Activated naive CD4-positive, alpha-beta T cell treated with anti-CD3 and anti-CD28 coated beads, Interleukin-2, amount 50 U/mL, for 24 hours (primary cell): ENCODE measurements around the gene NEUROD4.
"Not testable (repeated sequence)": the region's sequence is repeated elsewhere in the genome, so short reads cannot be mapped to it uniquely, and the experiment has no call there.

Source experiments
- H3K27ac Mint-ChIP-seq: one replicate; pipeline ENCODE4 v1.8.0; 2021; ENCODE audit warnings: mild to moderate bottlenecking, mixed read lengths
- H3K27me3 Mint-ChIP-seq: one replicate; pipeline ENCODE4 v1.8.0; 2021; ENCODE audit warnings: mixed read lengths
- H3K36me3 Mint-ChIP-seq: one replicate; pipeline ENCODE4 v1.8.0; 2021; ENCODE audit warnings: mixed read lengths
- H3K4me1 Mint-ChIP-seq: one replicate; pipeline ENCODE4 v1.8.0; 2021; ENCODE audit warnings: mixed read lengths
- H3K4me3 Mint-ChIP-seq: one replicate; pipeline ENCODE4 v1.8.0; 2021; ENCODE audit warnings: mild to moderate bottlenecking, mixed read lengths
- H3K9me3 Mint-ChIP-seq: one replicate; pipeline ENCODE4 v1.8.0; 2021; ENCODE audit warnings: mixed read lengths

Gene NEUROD4, protein sequence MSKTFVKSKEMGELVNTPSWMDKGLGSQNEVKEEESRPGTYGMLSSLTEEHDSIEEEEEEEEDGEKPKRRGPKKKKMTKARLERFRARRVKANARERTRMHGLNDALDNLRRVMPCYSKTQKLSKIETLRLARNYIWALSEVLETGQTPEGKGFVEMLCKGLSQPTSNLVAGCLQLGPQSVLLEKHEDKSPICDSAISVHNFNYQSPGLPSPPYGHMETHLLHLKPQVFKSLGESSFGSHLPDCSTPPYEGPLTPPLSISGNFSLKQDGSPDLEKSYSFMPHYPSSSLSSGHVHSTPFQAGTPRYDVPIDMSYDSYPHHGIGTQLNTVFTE

DNA sequence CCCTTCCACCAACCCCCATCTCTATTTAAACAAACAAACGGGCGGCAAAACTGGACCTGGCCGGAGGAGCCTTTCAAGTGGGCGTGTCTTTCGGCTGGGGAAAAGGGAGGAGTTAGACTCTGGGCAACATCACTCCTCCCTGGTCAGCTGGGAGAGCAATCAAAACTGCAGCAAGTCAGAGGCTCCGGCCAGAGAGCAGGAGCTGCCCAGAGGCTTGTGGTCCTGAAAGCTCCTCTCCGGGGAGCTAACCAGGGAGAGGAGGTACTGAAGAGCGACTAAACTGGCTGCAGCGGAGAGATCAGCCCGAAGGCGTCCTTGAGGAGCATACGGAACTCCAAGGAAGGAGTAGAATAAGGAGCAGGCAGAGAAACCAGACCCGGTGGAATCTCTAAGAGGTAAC, at the start of gene NEUROD4:
NEUROD4 (plus strand) TSS at position 191 of the 400 bp plus-strand sequence. CDS start 6,466 bp downstream, outside the sequence.
- Mint-ChIP-seq H3K36me3 (peaks cover 1% of the 10 kb centered on the region), H3K9me3 (no peaks in the 10 kb centered on the region), H3K4me1 (peaks cover 10% of the 10 kb centered on the region), H3K27me3 (peaks cover 25% of the 10 kb centered on the region), H3K4me3 (no peak within 1 kb of the TSS), H3K27ac (no peak within 1 kb of the TSS)

DNA sequence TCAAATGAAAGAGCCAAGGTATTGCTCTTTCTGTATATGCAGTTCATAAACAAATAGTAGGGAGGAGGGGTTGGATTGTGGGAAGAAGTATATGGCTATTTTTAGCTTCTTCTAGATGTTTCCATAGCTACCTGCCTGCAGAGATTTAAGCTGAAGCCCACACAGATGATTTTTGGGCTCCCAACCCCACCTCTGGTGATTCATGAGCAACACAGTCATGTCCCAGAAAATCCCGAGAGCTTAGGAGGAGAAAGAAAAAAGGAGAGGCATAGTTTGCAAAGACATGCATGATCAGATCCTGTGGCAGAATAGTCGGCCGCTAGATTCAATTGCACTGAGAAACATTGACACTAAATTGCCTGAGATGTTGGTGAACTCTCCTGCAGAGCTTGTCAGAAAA, 49.0 kb upstream of the NEUROD4 start:
- Mint-ChIP-seq H3K27me3 (no peaks in the 10 kb centered on the region), H3K36me3 (peaks cover 50% of the 10 kb centered on the region), H3K4me3 (peak overlapping the region; percentile 19), H3K27ac (peak overlapping the region; percentile 89), H3K9me3 (no peaks in the 10 kb centered on the region), H3K4me1 (peaks cover 93% of the 10 kb centered on the region)

DNA sequence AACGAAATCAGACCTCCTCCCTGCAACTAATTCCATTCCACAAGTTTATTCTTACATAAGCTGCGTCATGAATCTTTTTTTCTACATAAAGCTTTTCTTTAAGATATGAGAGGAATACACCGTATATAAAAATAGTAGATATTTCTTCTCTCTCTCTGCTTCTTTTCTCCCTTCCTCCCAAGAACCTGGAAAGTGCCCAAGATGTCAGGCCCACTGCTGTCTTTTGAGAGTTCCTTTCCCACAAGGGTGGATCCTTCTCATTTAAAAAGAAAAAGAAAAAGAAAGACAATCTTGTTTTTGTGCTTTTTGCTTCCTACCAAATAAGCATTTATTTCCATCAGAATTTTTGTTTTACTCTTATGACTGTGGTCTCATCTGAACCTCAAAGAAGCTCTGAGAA, 46.2 kb upstream of the NEUROD4 start:
- Mint-ChIP-seq H3K27me3 (no peaks in the 10 kb centered on the region), H3K27ac (peak overlapping the region; percentile 86), H3K9me3 (no peaks in the 10 kb centered on the region), H3K36me3 (peaks cover 53% of the 10 kb centered on the region), H3K4me1 (peaks cover 93% of the 10 kb centered on the region), H3K4me3 (peak overlapping the region; percentile 69)

DNA sequence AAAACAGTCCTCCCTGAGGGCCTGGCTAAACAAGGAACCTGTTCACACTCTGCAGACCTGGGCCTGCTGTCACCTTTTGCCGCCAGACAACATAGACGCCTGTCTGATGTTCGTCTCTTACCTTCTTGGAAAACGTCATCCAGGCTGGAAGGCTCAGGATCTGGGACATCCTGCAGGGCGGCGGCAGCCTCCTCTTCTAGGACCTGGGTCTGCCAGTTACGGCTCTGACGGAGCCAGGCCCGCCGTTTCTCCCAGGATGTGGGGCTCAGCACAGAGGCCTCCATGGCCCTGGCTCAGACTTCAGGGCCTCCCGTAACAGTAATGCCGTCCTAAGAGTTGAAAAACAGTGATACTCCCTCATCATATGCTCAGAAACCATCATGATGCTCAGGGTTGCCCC, 45.5 kb upstream of the NEUROD4 start:
- Mint-ChIP-seq H3K27me3 (no peaks in the 10 kb centered on the region), H3K4me1 (peaks cover 97% of the 10 kb centered on the region), H3K36me3 (peaks cover 58% of the 10 kb centered on the region), H3K27ac (peak overlapping the region; percentile 86), H3K9me3 (no peaks in the 10 kb centered on the region), H3K4me3 (peak overlapping the region; percentile 69)

DNA sequence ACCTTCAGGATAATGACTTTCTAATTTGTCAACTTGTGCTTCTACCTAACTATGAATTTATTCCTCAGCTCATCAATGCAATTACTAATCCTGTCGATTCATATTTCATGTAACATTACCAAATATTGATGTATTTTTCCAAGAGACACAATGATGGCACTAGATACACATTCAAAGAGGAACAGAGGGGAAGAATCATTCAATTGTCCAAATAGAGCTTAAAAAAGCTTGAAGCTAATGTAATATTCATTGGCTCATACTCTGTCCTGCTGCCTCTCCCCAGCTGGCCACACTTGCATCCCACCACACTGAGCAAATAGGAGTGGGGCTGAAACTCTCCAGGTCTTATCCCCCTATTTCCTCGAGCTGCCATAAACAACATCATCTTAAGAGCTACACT, 44.5 kb upstream of the NEUROD4 start:
- Mint-ChIP-seq H3K4me3 (peak overlapping the region; percentile 95), H3K27me3 (no peaks in the 10 kb centered on the region), H3K9me3 (no peaks in the 10 kb centered on the region), H3K36me3 (peaks cover 67% of the 10 kb centered on the region), H3K4me1 (peaks cover 99% of the 10 kb centered on the region), H3K27ac (peak overlapping the region; percentile 86)

DNA sequence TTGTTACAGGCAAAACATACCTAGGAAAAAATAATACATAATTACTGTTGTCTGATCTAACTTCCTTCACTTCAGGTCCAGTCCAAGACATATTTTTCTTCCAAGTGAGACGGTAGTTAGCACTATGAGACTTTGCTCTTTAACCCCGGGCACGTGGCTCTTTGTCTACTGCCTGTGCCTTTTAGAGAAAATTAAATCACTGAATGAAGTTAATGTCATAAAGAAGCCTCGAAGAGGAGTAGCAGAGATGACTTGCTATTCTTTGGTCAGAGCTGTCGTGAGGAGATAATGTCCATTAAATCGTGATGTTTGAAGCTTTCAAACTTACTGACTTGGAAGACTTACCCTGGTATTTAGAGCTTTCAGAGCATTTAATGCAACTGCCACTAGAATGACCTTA, 43.9 kb upstream of the NEUROD4 start:
- H3K4me1 Mint-ChIP-seq, result peaks cover 97% of the 10 kb centered on the region
- H3K27ac Mint-ChIP-seq, result peak overlapping the region; percentile 86
- H3K27me3 Mint-ChIP-seq, result no peaks in the 10 kb centered on the region
- H3K9me3 Mint-ChIP-seq, result no peaks in the 10 kb centered on the region
- peak overlapping the region; percentile 95 for H3K4me3 Mint-ChIP-seq
- peaks cover 68% of the 10 kb centered on the region for H3K36me3 Mint-ChIP-seq

DNA sequence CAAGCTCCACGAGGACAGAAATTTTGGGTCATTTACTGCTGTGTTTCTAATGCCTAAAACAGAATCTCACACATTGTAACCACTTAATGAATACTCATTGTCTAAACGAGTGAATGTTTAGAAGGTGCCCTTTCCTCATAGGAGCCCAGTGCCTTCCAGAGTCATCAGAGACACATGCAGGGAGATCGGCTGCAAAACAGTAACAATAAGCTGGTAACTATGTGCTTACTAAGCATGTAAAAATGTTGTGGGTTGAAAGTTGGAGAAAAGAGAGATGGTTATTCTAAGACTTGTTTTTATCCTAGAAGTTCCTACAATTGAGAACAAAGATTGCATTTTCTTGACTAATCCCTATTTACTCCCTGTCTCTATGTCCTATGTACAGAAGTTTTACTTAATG, 42.6 kb upstream of the NEUROD4 start:
- Mint-ChIP-seq H3K36me3 (peaks cover 67% of the 10 kb centered on the region), H3K27ac (peak overlapping the region; percentile 86), H3K4me3 (peak overlapping the region; percentile 95), H3K27me3 (no peaks in the 10 kb centered on the region), H3K9me3 (no peaks in the 10 kb centered on the region), H3K4me1 (peaks cover 93% of the 10 kb centered on the region)

DNA sequence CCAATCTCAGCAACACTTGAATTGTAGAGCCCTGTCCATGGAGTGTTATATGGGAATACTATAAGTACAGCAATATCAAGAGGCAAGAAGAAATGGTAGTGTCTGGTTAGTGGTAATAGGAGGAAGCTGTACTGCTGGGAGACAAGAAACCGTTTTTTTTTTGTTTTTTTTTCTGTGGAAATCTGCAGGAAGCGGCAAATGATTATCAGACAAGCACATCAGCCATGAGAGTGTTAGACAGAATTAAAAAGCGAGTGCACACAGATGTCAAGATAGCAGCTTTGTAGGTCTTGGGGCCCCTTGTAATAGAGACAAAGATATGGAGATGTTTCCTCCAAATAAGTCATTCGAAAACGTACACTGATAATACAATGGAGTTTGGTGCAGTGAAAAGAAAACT, 41.9 kb upstream of the NEUROD4 start:
- H3K4me1 Mint-ChIP-seq, result peaks cover 93% of the 10 kb centered on the region
- H3K27me3 Mint-ChIP-seq, result no peaks in the 10 kb centered on the region
- peaks cover 69% of the 10 kb centered on the region for H3K36me3 Mint-ChIP-seq
- H3K27ac Mint-ChIP-seq, result peak overlapping the region; percentile 86
- peak overlapping the region; percentile 95 for H3K4me3 Mint-ChIP-seq
- H3K9me3 Mint-ChIP-seq, result no peaks in the 10 kb centered on the region

DNA sequence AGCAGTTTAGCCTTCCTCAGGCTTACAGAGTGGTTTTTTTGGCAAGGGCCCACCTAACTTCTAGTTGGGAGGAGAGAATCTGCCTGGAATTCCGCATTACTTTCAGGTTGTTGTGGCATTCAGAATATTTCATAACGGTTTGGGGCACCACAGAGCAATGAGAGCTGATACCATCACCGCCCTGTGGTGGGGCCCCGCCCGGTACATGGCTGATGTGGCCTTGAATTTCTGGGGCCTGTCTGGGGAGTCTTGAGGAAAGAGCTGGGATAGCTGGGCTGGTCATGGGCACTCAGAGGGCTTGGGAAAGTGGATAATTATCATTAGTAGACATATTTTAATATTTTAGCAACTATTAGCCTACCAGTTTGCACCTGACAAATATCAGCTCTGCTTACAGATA, 39.4 kb upstream of the NEUROD4 start:
- Mint-ChIP-seq H3K4me3 (peak overlapping the region; percentile 95), H3K36me3 (peaks cover 59% of the 10 kb centered on the region), H3K9me3 (no peaks in the 10 kb centered on the region), H3K27ac (peak overlapping the region; percentile 97), H3K4me1 (peaks cover 83% of the 10 kb centered on the region), H3K27me3 (no peaks in the 10 kb centered on the region)

DNA sequence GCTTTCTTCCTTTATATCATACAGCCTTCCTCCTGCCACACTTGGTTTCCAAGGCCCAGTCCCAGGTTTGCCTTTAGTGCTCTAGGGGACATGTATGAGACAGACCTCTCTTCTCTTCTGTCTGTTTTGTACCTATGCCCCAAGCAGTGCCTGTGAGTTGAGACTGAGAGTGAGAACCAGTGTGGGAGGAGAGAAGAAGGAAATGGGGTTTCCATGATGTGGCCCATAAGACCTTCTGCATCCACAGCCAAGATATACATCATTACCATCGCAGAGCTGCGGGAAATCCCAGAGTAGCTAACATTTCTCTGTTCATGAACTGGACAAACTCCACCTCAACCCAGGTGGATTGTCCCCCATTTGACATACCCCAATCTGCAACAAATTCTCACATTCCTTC, 38.0 kb upstream of the NEUROD4 start:
- Mint-ChIP-seq H3K27ac (peak overlapping the region; percentile 97), H3K9me3 (no peaks in the 10 kb centered on the region), H3K36me3 (peaks cover 50% of the 10 kb centered on the region), H3K27me3 (no peaks in the 10 kb centered on the region), H3K4me1 (peaks cover 83% of the 10 kb centered on the region), H3K4me3 (peak overlapping the region; percentile 95)

DNA sequence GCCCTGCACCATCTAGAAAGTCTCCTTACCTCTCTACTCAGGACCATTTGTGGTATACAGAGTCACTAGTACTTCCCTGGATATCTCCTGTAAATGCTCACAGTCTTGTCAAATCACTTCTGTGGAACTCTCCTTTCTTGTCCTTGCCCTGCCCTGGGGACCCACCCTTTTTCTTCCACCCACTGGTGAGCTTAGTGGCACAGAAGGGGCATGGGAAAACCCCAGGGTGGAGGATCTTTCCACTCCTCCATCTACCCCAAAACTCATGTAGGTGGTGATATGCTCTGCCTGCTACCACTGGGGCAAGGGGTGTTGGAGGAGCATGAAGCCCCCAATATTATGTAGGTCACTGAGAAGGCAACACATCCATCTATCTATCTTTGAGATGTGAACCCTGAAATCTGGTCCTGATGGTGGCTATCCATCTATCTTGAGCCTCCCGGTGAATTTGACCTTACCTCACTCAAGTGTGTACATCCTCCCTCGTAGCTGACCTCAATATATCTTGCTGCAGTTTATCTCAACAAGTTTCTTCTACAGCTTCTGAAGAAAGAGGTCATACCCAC, 36.2 kb upstream of the NEUROD4 start:
- peak overlapping the region; percentile 97 for H3K27ac Mint-ChIP-seq
- no peaks in the 10 kb centered on the region for H3K27me3 Mint-ChIP-seq
- peak overlapping the region; percentile 95 for H3K4me3 Mint-ChIP-seq
- H3K9me3 Mint-ChIP-seq, result no peaks in the 10 kb centered on the region
- H3K4me1 Mint-ChIP-seq, result peaks cover 81% of the 10 kb centered on the region
- H3K36me3 Mint-ChIP-seq, result peaks cover 41% of the 10 kb centered on the region

DNA sequence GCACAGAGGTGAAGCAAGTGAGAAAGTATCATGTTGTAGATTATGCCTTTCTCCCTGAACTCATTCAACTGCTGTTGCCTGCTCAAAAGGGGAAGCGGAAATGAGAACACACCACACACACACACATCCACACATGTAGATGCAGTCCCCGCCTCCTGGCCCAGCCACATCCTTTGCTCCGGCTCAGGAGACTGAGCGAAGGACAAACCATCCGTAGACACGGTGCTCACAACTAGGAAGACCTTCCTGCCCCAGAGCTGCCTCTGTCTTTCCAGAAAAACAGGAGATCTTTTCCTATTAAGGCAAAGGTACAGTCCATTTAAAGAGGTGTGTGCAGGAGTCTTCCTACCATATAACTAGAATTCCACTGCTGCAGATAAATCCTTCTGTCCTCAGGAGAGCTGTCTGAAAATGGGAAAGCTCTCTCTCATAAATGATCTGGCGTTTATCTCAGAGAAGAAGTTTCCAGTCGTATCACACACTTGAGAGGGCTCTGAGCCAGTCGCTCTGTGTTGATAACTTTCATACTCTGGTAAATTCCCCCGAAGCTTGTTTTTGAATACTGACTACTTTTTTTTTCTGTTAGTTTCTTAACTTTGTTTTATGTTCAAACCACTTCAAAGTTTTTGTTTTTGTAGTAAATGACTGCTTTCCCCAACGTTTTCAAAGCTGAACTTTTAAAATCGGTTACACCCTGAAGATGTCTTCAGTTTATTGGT, 35.0 kb upstream of the NEUROD4 start, which contains the start of gene TESPA1:
TESPA1 (minus strand) TSS at position 105 of the 719 bp plus-strand sequence. CDS start 10,200 bp downstream, outside the sequence.
- H3K4me3 Mint-ChIP-seq, result peak within 1 kb of the TSS; percentile 95
- peak within 1 kb of the TSS; percentile 97 for H3K27ac Mint-ChIP-seq
- no peaks in the 10 kb centered on the region for H3K27me3 Mint-ChIP-seq
- H3K36me3 Mint-ChIP-seq, result peaks cover 32% of the 10 kb centered on the region
- H3K4me1 Mint-ChIP-seq, result peaks cover 81% of the 10 kb centered on the region
- H3K9me3 Mint-ChIP-seq, result no peaks in the 10 kb centered on the region

DNA sequence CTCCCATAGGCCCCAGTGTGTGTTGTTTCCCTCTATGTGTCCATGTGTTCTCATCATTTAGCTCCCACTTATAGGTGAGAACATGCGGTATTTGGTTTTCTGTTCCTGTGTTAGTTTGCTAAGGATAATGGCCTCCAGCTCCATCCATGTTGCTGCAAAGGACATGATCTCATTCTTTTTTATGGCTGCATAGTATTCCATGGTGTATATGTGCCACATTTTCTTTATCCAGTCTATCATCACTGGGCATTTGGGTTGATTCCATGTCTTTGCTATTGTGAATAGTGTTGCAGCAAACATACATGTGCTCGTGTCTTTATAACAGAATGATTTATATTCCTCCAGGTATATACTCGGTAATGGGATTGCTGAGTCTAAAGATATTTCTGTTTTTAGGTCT, 33.0 kb upstream of the NEUROD4 start:
- Mint-ChIP-seq H3K4me3 (peak overlapping the region; percentile 1), H3K36me3 (peaks cover 23% of the 10 kb centered on the region), H3K27ac (peak overlapping the region; percentile 75), H3K4me1 (peaks cover 87% of the 10 kb centered on the region)
- not testable (repeated sequence) for H3K9me3 Mint-ChIP-seq, H3K27me3 Mint-ChIP-seq

DNA sequence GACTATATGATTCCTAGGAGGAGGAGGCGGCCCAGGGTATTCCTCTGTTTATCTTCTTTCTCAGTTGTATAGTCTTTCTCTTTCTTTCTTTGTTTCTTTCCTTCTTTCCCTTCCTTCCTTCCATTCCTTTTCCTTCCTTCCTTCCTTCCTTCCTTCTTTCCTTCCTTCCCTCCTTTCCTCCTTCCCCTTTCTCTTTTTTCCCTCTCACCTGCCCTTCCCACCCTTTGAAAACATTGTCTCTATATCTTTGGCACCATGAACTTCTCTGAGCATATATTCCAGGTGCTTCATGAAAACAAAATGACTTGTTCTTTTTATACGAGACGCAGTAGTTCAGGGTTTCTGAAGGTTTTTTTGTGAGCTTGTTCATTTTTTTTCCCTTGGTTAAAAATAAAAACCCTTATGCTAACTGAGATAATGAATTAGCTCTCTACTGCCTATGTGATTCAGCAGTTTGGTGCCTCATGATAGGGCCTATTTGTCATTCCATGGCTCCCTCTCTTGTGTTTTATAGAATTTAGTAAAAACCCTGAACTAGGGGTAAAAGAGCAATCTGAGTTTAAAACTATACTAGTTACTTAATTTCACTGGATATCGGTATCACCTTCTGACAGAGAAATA, 32.1 kb upstream of the NEUROD4 start:
- peaks cover 85% of the 10 kb centered on the region for H3K4me1 Mint-ChIP-seq
- H3K4me3 Mint-ChIP-seq, result peak overlapping the region; percentile 62
- H3K36me3 Mint-ChIP-seq, result peaks cover 14% of the 10 kb centered on the region
- no peaks in the 10 kb centered on the region for H3K27me3 Mint-ChIP-seq
- no peaks in the 10 kb centered on the region for H3K9me3 Mint-ChIP-seq
- peak overlapping the region; percentile 91 for H3K27ac Mint-ChIP-seq

DNA sequence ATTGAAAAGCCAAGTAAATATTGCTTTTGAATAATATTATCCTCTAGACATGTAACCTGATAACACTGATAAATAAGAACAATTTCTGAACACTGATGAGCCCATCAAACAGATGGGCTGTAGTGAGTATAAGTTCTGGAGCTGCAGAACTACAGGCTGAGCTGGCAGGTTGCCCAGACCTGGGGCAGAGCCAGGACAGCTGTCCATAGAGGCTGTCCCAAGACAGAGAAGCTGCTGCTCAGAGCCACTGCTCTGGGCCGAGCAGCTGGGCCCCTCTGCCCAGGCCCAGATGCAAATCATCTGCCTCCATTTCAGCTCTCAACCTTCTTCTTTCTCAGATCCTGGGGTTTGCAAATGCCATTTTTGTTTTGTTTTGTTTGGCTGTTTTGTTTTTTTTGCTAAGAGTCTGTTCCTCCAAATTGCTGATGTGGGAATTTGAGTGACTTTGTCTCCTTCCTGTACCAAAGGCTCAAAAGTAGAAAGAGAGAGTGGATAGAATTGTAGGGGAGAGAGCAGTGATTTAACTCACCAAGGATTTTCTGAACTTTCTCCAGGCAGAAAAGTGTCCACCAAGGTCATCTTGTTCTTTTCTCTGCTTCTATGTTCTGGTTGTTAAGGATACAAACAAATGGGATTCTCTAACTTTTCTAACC, 31.2 kb upstream of the NEUROD4 start:
- Mint-ChIP-seq H3K27me3 (no peaks in the 10 kb centered on the region), H3K4me1 (peaks cover 86% of the 10 kb centered on the region), H3K9me3 (no peaks in the 10 kb centered on the region), H3K27ac (peak overlapping the region; percentile 91), H3K4me3 (peak overlapping the region; percentile 16), H3K36me3 (peaks cover 6% of the 10 kb centered on the region)
